ENCODE data around the gene OBSCN.

OBSCN gene

GRCh38 chr1:228364068-228364705, 156.3 kb downstream of the OBSCN start:
- no peaks in the 10 kb centered on the region for H3K36me3 ChIP-seq (ENCODE audit: insufficient read depth, low read length)
- no peak overlapping the region for H3K4me3 ChIP-seq (ENCODE audit: low read length)
- H3K27me3 ChIP-seq (ENCODE audit: insufficient read depth, low read length) = peaks cover 4% of the 10 kb centered on the region
- no peaks in the 10 kb centered on the region for H3K9me3 ChIP-seq (ENCODE audit: low read length)
- H2AFZ ChIP-seq (ENCODE audit: low read depth, low read length) = no peak overlapping the region
- H3K4me1 ChIP-seq (ENCODE audit: insufficient read depth, low read length) = no peaks in the 10 kb centered on the region

GRCh38 chr1:228364706-228365213, 156.9 kb downstream of the OBSCN start:
- no peak overlapping the region for H3K4me3 ChIP-seq (ENCODE audit: low read length)
- H2AFZ ChIP-seq (ENCODE audit: low read depth, low read length) = no peak overlapping the region
- H3K27me3 ChIP-seq (ENCODE audit: insufficient read depth, low read length) = peaks cover 4% of the 10 kb centered on the region
- no peaks in the 10 kb centered on the region for H3K9me3 ChIP-seq (ENCODE audit: low read length)
- H3K4me1 ChIP-seq (ENCODE audit: insufficient read depth, low read length) = no peaks in the 10 kb centered on the region
- H3K36me3 ChIP-seq (ENCODE audit: insufficient read depth, low read length) = no peaks in the 10 kb centered on the region

GRCh38 chr1:228365271-228366061, 157.6 kb downstream of the OBSCN start:
- Histone ChIP-seq H3K27me3 (ENCODE audit: insufficient read depth, low read length) (peaks cover 4% of the 10 kb centered on the region), H3K4me3 (ENCODE audit: low read length) (no peak overlapping the region), H2AFZ (ENCODE audit: low read depth, low read length) (no peak overlapping the region), H3K36me3 (ENCODE audit: insufficient read depth, low read length) (no peaks in the 10 kb centered on the region), H3K4me1 (ENCODE audit: insufficient read depth, low read length) (no peaks in the 10 kb centered on the region), H3K9me3 (ENCODE audit: low read length) (no peaks in the 10 kb centered on the region)

GRCh38 chr1:228366062-228366865, 158.4 kb downstream of the OBSCN start:
- no peak overlapping the region for H3K4me3 ChIP-seq (ENCODE audit: low read length)
- no peak overlapping the region for H2AFZ ChIP-seq (ENCODE audit: low read depth, low read length)
- H3K27me3 ChIP-seq (ENCODE audit: insufficient read depth, low read length) = peaks cover 4% of the 10 kb centered on the region
- no peaks in the 10 kb centered on the region for H3K9me3 ChIP-seq (ENCODE audit: low read length)
- H3K4me1 ChIP-seq (ENCODE audit: insufficient read depth, low read length) = no peaks in the 10 kb centered on the region
- no peaks in the 10 kb centered on the region for H3K36me3 ChIP-seq (ENCODE audit: insufficient read depth, low read length)

- no peaks in the 10 kb centered on the region for H3K9me3 ChIP-seq (ENCODE audit: low read length)
- no peaks in the 10 kb centered on the region for H3K36me3 ChIP-seq (ENCODE audit: insufficient read depth, low read length)
- H3K27me3 ChIP-seq (ENCODE audit: insufficient read depth, low read length) = peaks cover 4% of the 10 kb centered on the region
- H2AFZ ChIP-seq (ENCODE audit: low read depth, low read length) = no peak overlapping the region
- no peak overlapping the region for H3K4me3 ChIP-seq (ENCODE audit: low read length)
- H3K4me1 ChIP-seq (ENCODE audit: insufficient read depth, low read length) = no peaks in the 10 kb centered on the region
Observed at GRCh38 chr1:228366866-228367741, 159.3 kb downstream of the OBSCN start.

- no peak overlapping the region for H3K4me3 ChIP-seq (ENCODE audit: low read length)
- H3K9me3 ChIP-seq (ENCODE audit: low read length) = no peaks in the 10 kb centered on the region
- H3K4me1 ChIP-seq (ENCODE audit: insufficient read depth, low read length) = no peaks in the 10 kb centered on the region
- H3K27me3 ChIP-seq (ENCODE audit: insufficient read depth, low read length) = peaks cover 4% of the 10 kb centered on the region
- H3K36me3 ChIP-seq (ENCODE audit: insufficient read depth, low read length) = no peaks in the 10 kb centered on the region
- H2AFZ ChIP-seq (ENCODE audit: low read depth, low read length) = no peak overlapping the region
Observed at GRCh38 chr1:228367798-228368791, 160.3 kb downstream of the OBSCN start.

GRCh38 chr1:228368801-228369607, 161.2 kb downstream of the OBSCN start:
- Histone ChIP-seq H3K4me3 (ENCODE audit: low read length) (no peak overlapping the region), H3K36me3 (ENCODE audit: insufficient read depth, low read length) (no peaks in the 10 kb centered on the region), H3K9me3 (ENCODE audit: low read length) (no peaks in the 10 kb centered on the region), H2AFZ (ENCODE audit: low read depth, low read length) (no peak overlapping the region), H3K4me1 (ENCODE audit: insufficient read depth, low read length) (no peaks in the 10 kb centered on the region), H3K27me3 (ENCODE audit: insufficient read depth, low read length) (peaks cover 4% of the 10 kb centered on the region)

- peaks cover 4% of the 10 kb centered on the region for H3K27me3 ChIP-seq (ENCODE audit: insufficient read depth, low read length)
Observed at GRCh38 chr1:228369608-228370438, 162.0 kb downstream of the OBSCN start.

GRCh38 chr1:228370439-228370940, 162.6 kb downstream of the OBSCN start:
- H2AFZ ChIP-seq (ENCODE audit: low read depth, low read length) = no peak overlapping the region
- no peaks in the 10 kb centered on the region for H3K9me3 ChIP-seq (ENCODE audit: low read length)
- H3K4me1 ChIP-seq (ENCODE audit: insufficient read depth, low read length) = no peaks in the 10 kb centered on the region
- H3K36me3 ChIP-seq (ENCODE audit: insufficient read depth, low read length) = no peaks in the 10 kb centered on the region
- H3K4me3 ChIP-seq (ENCODE audit: low read length) = no peak overlapping the region
- H3K27me3 ChIP-seq (ENCODE audit: insufficient read depth, low read length) = peaks cover 4% of the 10 kb centered on the region

More at GRCh38 chr1:228369608-228370438, 162.0 kb downstream of the OBSCN start:
- no peaks in the 10 kb centered on the region for H3K4me1 ChIP-seq (ENCODE audit: insufficient read depth, low read length)
- no peaks in the 10 kb centered on the region for H3K36me3 ChIP-seq (ENCODE audit: insufficient read depth, low read length)
- H2AFZ ChIP-seq (ENCODE audit: low read depth, low read length) = no peak overlapping the region
- H3K9me3 ChIP-seq (ENCODE audit: low read length) = no peaks in the 10 kb centered on the region
- H3K4me3 ChIP-seq (ENCODE audit: low read length) = no peak overlapping the region

- no peak overlapping the region for H2AFZ ChIP-seq (ENCODE audit: low read depth, low read length)
- H3K36me3 ChIP-seq (ENCODE audit: insufficient read depth, low read length) = no peaks in the 10 kb centered on the region
- H3K4me3 ChIP-seq (ENCODE audit: low read length) = no peak overlapping the region
- H3K4me1 ChIP-seq (ENCODE audit: insufficient read depth, low read length) = no peaks in the 10 kb centered on the region
- peaks cover 4% of the 10 kb centered on the region for H3K27me3 ChIP-seq (ENCODE audit: insufficient read depth, low read length)
- no peaks in the 10 kb centered on the region for H3K9me3 ChIP-seq (ENCODE audit: low read length)
Observed at GRCh38 chr1:228370941-228371740, 163.3 kb downstream of the OBSCN start.

Measured in neuron (in vitro differentiated cells).